Keratinocyte (primary cell): ENCODE data around the gene PDE11A. TPM values are rescaled to one million over a fixed set of nuclear protein-coding genes. Genes with fewer than 3 reads are reported as not detected.

Experiments used
- DNase-seq: peaks from one replicate; pipeline ENCODE4 v3.0.0-alpha.2; 2011; ENCODE audit warnings: low read depth, missing footprints, low spot score
- FAIRE-seq: peaks from 2 replicates; lab custom pipeline; 2011; peaks lifted over from hg19 to GRCh38; lab: Jason Lieb, UNC
- H2AFZ ChIP-seq: 2 replicates; pipeline ENCODE4 v1.6.0; 2012; ENCODE audit warnings: low read length, control low read depth, inconsistent platforms; ENCODE audit not compliant: control insufficient read depth
- H3K27ac ChIP-seq: 2 replicates; pipeline ENCODE4 v1.5.1; 2011; ENCODE audit warnings: low read length; ENCODE audit not compliant: control insufficient read depth, insufficient read depth
- H3K27me3 ChIP-seq: 3 replicates; pipeline ENCODE4 v1.6.0; 2011; ENCODE audit warnings: low read length; ENCODE audit not compliant: control insufficient read depth, insufficient read depth; ENCODE audit errors: extremely low read depth
- H3K36me3 ChIP-seq, 2 experiments: 2 replicates in 1 of 2; 3 replicates in 1 of 2; pipeline ENCODE4 v1.5.1; 2011; ENCODE audit warnings: low read length in 2 of 2, mild to moderate bottlenecking in 1 of 2; ENCODE audit not compliant: control insufficient read depth in 2 of 2, insufficient read depth in 2 of 2; ENCODE audit errors: extremely low read depth in 1 of 2
- H3K4me1 ChIP-seq: 3 replicates; pipeline ENCODE4 v1.5.1; 2011; ENCODE audit warnings: low read length; ENCODE audit not compliant: control insufficient read depth, insufficient read depth; ENCODE audit errors: extremely low read depth
- H3K4me2 ChIP-seq: 3 replicates; pipeline ENCODE4 v1.6.0; 2011; ENCODE audit warnings: low read depth, low read length; ENCODE audit not compliant: control insufficient read depth, insufficient read depth; ENCODE audit errors: extremely low read depth
- H3K4me3 ChIP-seq, 3 experiments: fragments of 200-600 bp in 1 of 3; sonication (generic) in 1 of 3; 2 replicates in 2 of 3; 3 replicates in 1 of 3; pipeline ENCODE4 v1.5.1; 2011 to 2016; ENCODE audit warnings: low read length in 3 of 3, mild to moderate bottlenecking in 3 of 3, control low read depth in 2 of 3, inconsistent platforms in 1 of 3, low read depth in 1 of 3, mixed read lengths in 1 of 3, mixed run types in 1 of 3, moderate library complexity in 1 of 3; ENCODE audit not compliant: control insufficient read depth in 2 of 3, insufficient read depth in 2 of 3; ENCODE audit errors: extremely low read depth in 1 of 3
- H3K79me2 ChIP-seq: 2 replicates; pipeline ENCODE4 v1.6.0; 2012; ENCODE audit warnings: low read length; ENCODE audit not compliant: control insufficient read depth, insufficient read depth
- H3K9ac ChIP-seq: 3 replicates; pipeline ENCODE4 v1.6.0; 2011; ENCODE audit warnings: low read length; ENCODE audit not compliant: control insufficient read depth, insufficient read depth; ENCODE audit errors: extremely low read depth
- H3K9me1 ChIP-seq: 3 replicates; pipeline ENCODE4 v1.6.0; 2011; ENCODE audit warnings: low read length; ENCODE audit not compliant: control insufficient read depth, insufficient read depth; ENCODE audit errors: extremely low read depth
- H3K9me3 ChIP-seq: 2 replicates; pipeline ENCODE4 v1.5.1; 2012; ENCODE audit warnings: low read depth, low read length; ENCODE audit not compliant: control insufficient read depth
- H4K20me1 ChIP-seq: 3 replicates; pipeline ENCODE4 v1.6.0; 2011; ENCODE audit warnings: low read length; ENCODE audit not compliant: control insufficient read depth, insufficient read depth; ENCODE audit errors: extremely low read depth
- CTCF ChIP-seq, 3 experiments: IDR thresholded peaks in 1 of 3; conservative IDR thresholded peaks in 1 of 3; optimal IDR thresholded peaks in 1 of 3; 2 replicates in 2 of 3; 3 replicates in 1 of 3; pipeline versions ENCODE3 to v1.5.1; 2011; ENCODE audit warnings: low read length in 3 of 3, mild to moderate bottlenecking in 3 of 3, moderate library complexity in 2 of 3, control low read depth in 1 of 3, inconsistent platforms in 1 of 3; ENCODE audit not compliant: insufficient read depth in 2 of 3; ENCODE audit errors: extremely low read depth in 1 of 3
- EZH2 ChIP-seq: IDR thresholded peaks from one replicate; pipeline ENCODE4 v1.6.1; 2012; ENCODE audit warnings: inconsistent platforms, mild to moderate bottlenecking, low read length, moderate library complexity
- dilution Hi-C: fragments of 300-500 bp; cut with MboI; formaldehyde crosslinking; loops from one replicate; pipeline ENCODE4 v1.7.0; 2020; ENCODE audit warnings: low sequenced_read_pairs; ENCODE audit not compliant: extremely low pct_ligation_motif_present
- polyA plus RNA-seq, 5 experiments: library from polyadenylated mRNA; depleted of rRNA in 3 of 5; stranded (reverse) in 3 of 5; stranded (forward) in 1 of 5; unstranded in 1 of 5; fragments of >200 nt; gene quantifications; 1 replicate in 1 of 5; 2 replicates in 3 of 5; 3 replicates in 1 of 5; pipeline versions ENCODE4 v1.2.1 to v1.2.3, GENCODE V29; 2011 to 2012; ENCODE audit warnings: missing spikeins in 2 of 5, low read depth in 1 of 5, low replicate concordance in 1 of 5

The PDE11A gene
- polyA plus RNA-seq, 1 donor (not counting 4 experiments of a cell fraction or from before 2014, with no cell fraction given): 0.01 TPM

GRCh38 chr2:177891533-177891932 is 181.0 kb downstream of the PDE11A start:
- DNase-seq (no peak), FAIRE-seq (no peak)
- no peaks in the 10 kb centered on the region for H3K9me1 ChIP-seq
- no peaks in the 10 kb centered on the region for H3K9me3 ChIP-seq
- no peak overlapping the region for H3K4me2 ChIP-seq
- TF ChIP-seq EZH2 (no peak), CTCF (optimal IDR thresholded peaks at IDR 0.05 in 1 of 3, IDR thresholded peaks at IDR 0.05 in 1 of 3, conservative IDR thresholded peaks at IDR 0.05 in 1 of 3; ENCODE audit: extremely low read depth in 1 of 3, insufficient read depth in 2 of 3, low read length in 3 of 3) (no peak)
- no peak overlapping the region for H2AFZ ChIP-seq
- no peak overlapping the region for H3K27ac ChIP-seq
- no peaks in the 10 kb centered on the region for H4K20me1 ChIP-seq
- H3K79me2 ChIP-seq: no peaks in the 10 kb centered on the region
- no peaks in the 10 kb centered on the region for H3K36me3 ChIP-seq
- no peak overlapping the region for H3K9ac ChIP-seq
- dilution Hi-C loops: no loop called here
- no peaks in the 10 kb centered on the region for H3K27me3 ChIP-seq
- no peak overlapping the region for H3K4me3 ChIP-seq
- no peaks in the 10 kb centered on the region for H3K4me1 ChIP-seq

GRCh38 chr2:177889818-177890460 is 182.6 kb downstream of the PDE11A start:
- H3K4me2 ChIP-seq: no peak overlapping the region
- H3K9me1 ChIP-seq: no peaks in the 10 kb centered on the region
- H3K79me2 ChIP-seq: no peaks in the 10 kb centered on the region
- TF ChIP-seq CTCF (optimal IDR thresholded peaks at IDR 0.05 in 1 of 3, IDR thresholded peaks at IDR 0.05 in 1 of 3, conservative IDR thresholded peaks at IDR 0.05 in 1 of 3; ENCODE audit: extremely low read depth in 1 of 3, insufficient read depth in 2 of 3, low read length in 3 of 3) (no peak), EZH2 (no peak)
- no peaks in the 10 kb centered on the region for H3K9me3 ChIP-seq
- no peak for DNase-seq
- no peak overlapping the region for H3K9ac ChIP-seq
- H2AFZ ChIP-seq: no peak overlapping the region
- H4K20me1 ChIP-seq: no peaks in the 10 kb centered on the region
- no peaks in the 10 kb centered on the region for H3K27me3 ChIP-seq
- FAIRE-seq: no peak
- no peak overlapping the region for H3K4me3 ChIP-seq
- no peaks in the 10 kb centered on the region for H3K4me1 ChIP-seq
- H3K27ac ChIP-seq: no peak overlapping the region
- no peaks in the 10 kb centered on the region for H3K36me3 ChIP-seq
- dilution Hi-C loops: no loop called here
